Lower leg skin (tissue), 3 donors: ENCODE data around the gene DDX24.

Experiments used
- CTCF ChIP-seq, 3 donors: fragments of 450-650 bp; IDR thresholded peaks; one replicate each; pipeline ENCODE4 v1.5.1; 2016; ENCODE audit warnings: antibody characterized with exemption in 3 of 3, mild to moderate bottlenecking in 3 of 3, moderate library complexity in 2 of 3
- POLR2A ChIP-seq, 2 donors: fragments of 450-650 bp; IDR thresholded peaks; one replicate each; pipeline ENCODE4 v1.6.1; 2016 to 2017; ENCODE audit warnings: antibody characterized with exemption in 2 of 2, mild to moderate bottlenecking in 1 of 2, moderate library complexity in 1 of 2

GRCh38 chr14:94051779-94052178 is 29.2 kb downstream of the DDX24 start:
- TF ChIP-seq CTCF (IDR thresholded peaks at IDR 0.05) (no peak), POLR2A (IDR thresholded peaks at IDR 0.05) (no peak)
